GM12892 (cell line): ENCODE results near the gene LRP2.

Experiments used
- POLR2A ChIP-seq: IDR thresholded peaks from 2 replicates; pipeline ENCODE4 v1.6.1; 2011; ENCODE audit warnings: low read depth, low read length, control low read depth
- POLR2AphosphoS5 ChIP-seq: IDR thresholded peaks from 2 replicates; pipeline ENCODE4 v1.6.1; 2011; ENCODE audit warnings: low read depth, low read length, control low read depth

GRCh38 chr2:169328785-169329184 is 33.5 kb downstream of the LRP2 start:
- TF ChIP-seq POLR2AphosphoS5 (no peak), POLR2A (no peak)
